ENCODE results near the gene LMTK2. TPM values are rescaled to one million over a fixed set of nuclear protein-coding genes. Genes with fewer than 3 reads are reported as not detected.
"Not testable (repeated sequence)": the region's sequence is repeated elsewhere in the genome, so short reads cannot be mapped to it uniquely, and the experiment has no call there.

The LMTK2 gene
- polyA plus RNA-seq, 1 donor from 2014 or later: 11.9 TPM

GRCh38 chr7:98219382-98219781 lies 112.7 kb downstream of the LMTK2 start:
- not testable (repeated sequence) for H3K4me3 ChIP-seq (ENCODE audit: low read length); H3F3A ChIP-seq (ENCODE audit: insufficient read depth, low read length, poor library complexity, severe bottlenecking); H3K9me2 ChIP-seq (ENCODE audit: insufficient read depth, low read length); H3K9ac ChIP-seq (ENCODE audit: low read length); H3K4me2 ChIP-seq (ENCODE audit: low read length); H3K36me3 ChIP-seq (ENCODE audit: insufficient read depth, low read length); H4K20me1 ChIP-seq (ENCODE audit: insufficient read depth); H2AFZ ChIP-seq (ENCODE audit: low read depth, low read length); H3K9me3 ChIP-seq (ENCODE audit: low read length); H3K79me2 ChIP-seq (replicated peaks; ENCODE audit: insufficient read depth, low read length); H3K27ac ChIP-seq (ENCODE audit: low read length); H3K27me3 ChIP-seq (ENCODE audit: insufficient read depth, low read depth, low read length)

GRCh38 chr7:98221611-98222532 lies 115.2 kb downstream of the LMTK2 start:
- Histone ChIP-seq H3F3A (ENCODE audit: insufficient read depth, low read length, poor library complexity, severe bottlenecking) (no peaks in the 10 kb centered on the region), H3K9ac (ENCODE audit: low read length) (no peak overlapping the region), H2AFZ (ENCODE audit: low read depth, low read length) (no peak overlapping the region), H3K4me2 (ENCODE audit: low read length) (no peak overlapping the region), H3K9me3 (ENCODE audit: low read length) (no peaks in the 10 kb centered on the region), H4K20me1 (ENCODE audit: insufficient read depth) (no peaks in the 10 kb centered on the region), H3K79me2 (replicated peaks; ENCODE audit: insufficient read depth, low read length) (no peaks in the 10 kb centered on the region), H3K27ac (ENCODE audit: low read length) (no peak overlapping the region), H3K4me3 (ENCODE audit: low read length) (no peak overlapping the region), H3K27me3 (ENCODE audit: insufficient read depth, low read depth, low read length) (no peaks in the 10 kb centered on the region), H3K36me3 (ENCODE audit: insufficient read depth, low read length) (no peaks in the 10 kb centered on the region), H3K9me2 (ENCODE audit: insufficient read depth, low read length) (no peaks in the 10 kb centered on the region)
- no peak for TF ChIP-seq MXI1 (conservative IDR thresholded peaks at IDR 0.05; ENCODE audit: poor library complexity, severe bottlenecking)

- no peaks in the 10 kb centered on the region for H3K27me3 ChIP-seq (ENCODE audit: insufficient read depth, low read depth, low read length)
- no peaks in the 10 kb centered on the region for H3F3A ChIP-seq (ENCODE audit: insufficient read depth, low read length, poor library complexity, severe bottlenecking)
Measured at GRCh38 chr7:98222533-98223195, 116.0 kb downstream of the LMTK2 start.

More at GRCh38 chr7:98222533-98223195, 116.0 kb downstream of the LMTK2 start:
- H3K36me3 ChIP-seq (ENCODE audit: insufficient read depth, low read length): no peaks in the 10 kb centered on the region
- H3K4me2 ChIP-seq (ENCODE audit: low read length): no peak overlapping the region
- H3K9ac ChIP-seq (ENCODE audit: low read length): no peak overlapping the region
- no peak overlapping the region for H3K4me3 ChIP-seq (ENCODE audit: low read length)
- H4K20me1 ChIP-seq (ENCODE audit: insufficient read depth): no peaks in the 10 kb centered on the region
- H3K79me2 ChIP-seq (replicated peaks; ENCODE audit: insufficient read depth, low read length): no peaks in the 10 kb centered on the region
- no peaks in the 10 kb centered on the region for H3K9me3 ChIP-seq (ENCODE audit: low read length)
- H3K27ac ChIP-seq (ENCODE audit: low read length): no peak overlapping the region
- no peak for TF ChIP-seq SMC3 (conservative IDR thresholded peaks at IDR 0.05; ENCODE audit: poor library complexity)
- TF ChIP-seq, protein P1, sequence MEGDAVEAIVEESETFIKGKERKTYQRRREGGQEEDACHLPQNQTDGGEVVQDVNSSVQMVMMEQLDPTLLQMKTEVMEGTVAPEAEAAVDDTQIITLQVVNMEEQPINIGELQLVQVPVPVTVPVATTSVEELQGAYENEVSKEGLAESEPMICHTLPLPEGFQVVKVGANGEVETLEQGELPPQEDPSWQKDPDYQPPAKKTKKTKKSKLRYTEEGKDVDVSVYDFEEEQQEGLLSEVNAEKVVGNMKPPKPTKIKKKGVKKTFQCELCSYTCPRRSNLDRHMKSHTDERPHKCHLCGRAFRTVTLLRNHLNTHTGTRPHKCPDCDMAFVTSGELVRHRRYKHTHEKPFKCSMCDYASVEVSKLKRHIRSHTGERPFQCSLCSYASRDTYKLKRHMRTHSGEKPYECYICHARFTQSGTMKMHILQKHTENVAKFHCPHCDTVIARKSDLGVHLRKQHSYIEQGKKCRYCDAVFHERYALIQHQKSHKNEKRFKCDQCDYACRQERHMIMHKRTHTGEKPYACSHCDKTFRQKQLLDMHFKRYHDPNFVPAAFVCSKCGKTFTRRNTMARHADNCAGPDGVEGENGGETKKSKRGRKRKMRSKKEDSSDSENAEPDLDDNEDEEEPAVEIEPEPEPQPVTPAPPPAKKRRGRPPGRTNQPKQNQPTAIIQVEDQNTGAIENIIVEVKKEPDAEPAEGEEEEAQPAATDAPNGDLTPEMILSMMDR (IDR thresholded peaks at IDR 0.05; ENCODE audit: poor library complexity, severe bottlenecking): no peak
- no peak for TF ChIP-seq MXI1 (conservative IDR thresholded peaks at IDR 0.05; ENCODE audit: poor library complexity, severe bottlenecking)
- no peak for TF ChIP-seq TAF1 (IDR thresholded peaks at IDR 0.05; ENCODE audit: low read depth)
- no peaks in the 10 kb centered on the region for H3K9me2 ChIP-seq (ENCODE audit: insufficient read depth, low read length)
- no peak overlapping the region for H2AFZ ChIP-seq (ENCODE audit: low read depth, low read length)

Measured in neural cell (in vitro differentiated cells).